H1 (cell line): ENCODE measurements around the gene ADAM21. TPM values are rescaled to one million over a fixed set of nuclear protein-coding genes. Genes with fewer than 3 reads are reported as not detected.

Experiments used
- CTCF ChIA-PET: fragments of 300-600 bp; sonication (Branson Sonifier 250); formaldehyde crosslinking; loops from one replicate; lab custom pipeline; 2021; ENCODE audit not compliant: partially characterized antibody; lab: Charles Lee
- POLR2A ChIA-PET: fragments of 300-600 bp; sonication (Branson Sonifier 250); formaldehyde crosslinking; loops from one replicate; lab custom pipeline; 2021; ENCODE audit warnings: inconsistent platforms; ENCODE audit not compliant: partially characterized antibody; lab: Charles Lee
- DNase-seq, 2 experiments: peaks; one replicate each; pipeline versions ENCODE4 v3.0.0 to v3.0.0-alpha.2; 2010 to 2022; ENCODE audit warnings: low spot score in 2 of 2, low read depth in 1 of 2, mixed read lengths in 1 of 2
- FAIRE-seq: peaks from 2 replicates; lab custom pipeline; 2011; peaks lifted over from hg19 to GRCh38; lab: Jason Lieb, UNC
- H2AFZ ChIP-seq: 2 replicates; pipeline ENCODE4 v1.8.1; 2012; ENCODE audit warnings: low read length, inconsistent platforms
- H2AK5ac ChIP-seq: 2 replicates; pipeline ENCODE4 v1.6.1; 2013; ENCODE audit warnings: low read depth, low read length
- H2BK120ac ChIP-seq: replicated peaks from 2 replicates; pipeline ENCODE3; 2013; ENCODE audit warnings: low read depth, low read length, inconsistent platforms
- H2BK12ac ChIP-seq: 2 replicates; pipeline ENCODE4 v1.6.1; 2013; ENCODE audit warnings: low read depth, low read length
- H2BK15ac ChIP-seq: 2 replicates; pipeline ENCODE4 v1.6.1; 2013; ENCODE audit warnings: low read length
- H2BK20ac ChIP-seq: 2 replicates; pipeline ENCODE4 v1.6.1; 2013; ENCODE audit warnings: low read length
- H2BK5ac ChIP-seq: 2 replicates; pipeline ENCODE4 v1.6.1; 2013; ENCODE audit warnings: low read depth, low read length
- H3K14ac ChIP-seq: 2 replicates; pipeline ENCODE4 v1.6.1; 2013; ENCODE audit warnings: inconsistent platforms; ENCODE audit not compliant: insufficient read length
- H3K18ac ChIP-seq: 2 replicates; pipeline ENCODE4 v1.6.1; 2013; ENCODE audit warnings: low read length; ENCODE audit errors: extremely low read depth
- H3K23ac ChIP-seq: 2 replicates; pipeline ENCODE4 v1.6.1; 2013; ENCODE audit warnings: inconsistent platforms; ENCODE audit not compliant: insufficient read length
- H3K23me2 ChIP-seq: 2 replicates; pipeline ENCODE4 v1.6.1; 2013; ENCODE audit warnings: low read depth, low read length
- H3K27ac ChIP-seq: 2 replicates; pipeline ENCODE4 v1.6.1; 2011; ENCODE audit warnings: low read depth, low read length, inconsistent platforms
- H3K27me3 ChIP-seq, 4 experiments: replicated peaks in 1 of 4; 1 replicate in 1 of 4; 2 replicates in 3 of 4; pipeline versions ENCODE4 v1.6.1 to v1.8.1; 2011 to 2013; ENCODE audit warnings: low read length in 3 of 4, mild to moderate bottlenecking in 3 of 4, inconsistent platforms in 2 of 4, mixed read lengths in 2 of 4, moderate library complexity in 1 of 4; ENCODE audit not compliant: control insufficient read depth in 3 of 4, insufficient read depth in 3 of 4; ENCODE audit errors: extremely low read depth in 1 of 4
- H3K36me3 ChIP-seq, 4 experiments: 2 replicates each; pipeline versions ENCODE4 v1.6.1 to v1.8.1; 2011 to 2013; ENCODE audit warnings: mild to moderate bottlenecking in 4 of 4, low read length in 3 of 4, moderate library complexity in 2 of 4, control low read depth in 1 of 4, inconsistent platforms in 1 of 4; ENCODE audit not compliant: insufficient read depth in 4 of 4, control insufficient read depth in 2 of 4
- H3K4ac ChIP-seq: replicated peaks from 2 replicates; pipeline ENCODE3; 2013; ENCODE audit warnings: low read length, low read depth, mixed read lengths, inconsistent platforms; ENCODE audit not compliant: insufficient read length
- H3K4me1 ChIP-seq, 4 experiments: replicated peaks in 1 of 4; 1 replicate in 1 of 4; 2 replicates in 3 of 4; pipeline versions ENCODE4 v1.6.1 to v1.8.1; 2011 to 2013; ENCODE audit warnings: low read length in 3 of 4, inconsistent platforms in 2 of 4, mixed read lengths in 1 of 4; ENCODE audit not compliant: insufficient read depth in 4 of 4, control insufficient read depth in 3 of 4
- H3K4me2 ChIP-seq, 2 experiments: 2 replicates each; pipeline versions ENCODE4 v1.6.1 to v1.8.1; 2011 to 2013; ENCODE audit warnings: low read depth in 2 of 2, low read length in 2 of 2, control low read depth in 1 of 2, inconsistent platforms in 1 of 2, mild to moderate bottlenecking in 1 of 2; ENCODE audit not compliant: insufficient read depth in 1 of 2
- H3K4me3 ChIP-seq, 4 experiments: fragments of 200-600, 300-600 bp in 1 of 4; sonication (generic), shearing (Covaris generic), sonication (Bioruptor Twin) in 1 of 4; 2 replicates each; pipeline versions ENCODE4 v1.5.1 to v1.8.1; 2011 to 2016; ENCODE audit warnings: low read length in 4 of 4, low read depth in 3 of 4, control low read depth in 2 of 4, inconsistent platforms in 2 of 4, mild to moderate bottlenecking in 2 of 4, mixed read lengths in 1 of 4, moderate library complexity in 1 of 4; ENCODE audit not compliant: insufficient read depth in 2 of 4; ENCODE audit errors: extremely low read depth in 1 of 4
- H3K56ac ChIP-seq: replicated peaks from 2 replicates; pipeline ENCODE3; 2013; ENCODE audit warnings: low read depth, mild to moderate bottlenecking, mixed read lengths, low read length, inconsistent platforms; ENCODE audit not compliant: insufficient read length
- H3K79me1 ChIP-seq: 2 replicates; pipeline ENCODE4 v1.6.1; 2013; ENCODE audit warnings: low read depth, low read length, control low read depth
- H3K79me2 ChIP-seq, 2 experiments: 2 replicates each; pipeline versions ENCODE4 v1.6.1 to v1.8.1; 2012 to 2013; ENCODE audit warnings: low read length in 2 of 2, mild to moderate bottlenecking in 2 of 2, inconsistent platforms in 1 of 2; ENCODE audit not compliant: insufficient read depth in 2 of 2, control insufficient read depth in 1 of 2
- H3K9ac ChIP-seq, 4 experiments: replicated peaks in 1 of 4; 1 replicate in 1 of 4; 2 replicates in 3 of 4; pipeline versions ENCODE4 v1.6.1 to v1.8.1; 2011 to 2013; ENCODE audit warnings: low read depth in 3 of 4, low read length in 3 of 4, control low read depth in 2 of 4, mild to moderate bottlenecking in 2 of 4, moderate library complexity in 2 of 4, inconsistent platforms in 1 of 4; ENCODE audit errors: extremely low read depth in 1 of 4
- H3K9me3 ChIP-seq, 2 experiments: 2 replicates each; pipeline versions ENCODE4 v1.6.1 to v1.8.1; 2012 to 2013; ENCODE audit warnings: mild to moderate bottlenecking in 2 of 2, moderate library complexity in 2 of 2, control low read depth in 1 of 2, inconsistent platforms in 1 of 2, low read depth in 1 of 2, low read length in 1 of 2, mixed read lengths in 1 of 2; ENCODE audit not compliant: insufficient read depth in 2 of 2
- H4K20me1 ChIP-seq, 2 experiments: replicated peaks in 1 of 2; 2 replicates each; pipeline versions ENCODE3 to v1.8.1; 2011 to 2013; ENCODE audit warnings: inconsistent platforms in 2 of 2, low read length in 2 of 2, mild to moderate bottlenecking in 1 of 2; ENCODE audit not compliant: insufficient read depth in 2 of 2, control insufficient read depth in 1 of 2
- H4K5ac ChIP-seq: 2 replicates; pipeline ENCODE4 v1.6.1; 2013; ENCODE audit warnings: low read length, low read depth, mixed read lengths, inconsistent platforms; ENCODE audit not compliant: insufficient read length
- H4K8ac ChIP-seq: 2 replicates; pipeline ENCODE4 v1.8.0; 2013; ENCODE audit warnings: mild to moderate bottlenecking, moderate library complexity, low read length, inconsistent platforms; ENCODE audit not compliant: insufficient read depth; ENCODE audit errors: extremely low read depth
- H4K91ac ChIP-seq: replicated peaks from 2 replicates; pipeline ENCODE3; 2013; ENCODE audit warnings: low read length, mixed read lengths, inconsistent platforms; ENCODE audit not compliant: insufficient read length
- POLR2A ChIP-seq, 2 experiments: IDR thresholded peaks; 1 replicate in 1 of 2; 2 replicates in 1 of 2; pipeline ENCODE4 v1.6.1; 2011; ENCODE audit warnings: low read depth in 2 of 2, low read length in 2 of 2, mild to moderate bottlenecking in 2 of 2; ENCODE audit errors: control extremely low read depth in 1 of 2
- TBP ChIP-seq: IDR thresholded peaks from 2 replicates; pipeline ENCODE4 v1.6.1; 2011; ENCODE audit warnings: low read depth, low read length, improper control_type of control experiment
- WGBS, 2 experiments: shearing (Covaris generic) in 1 of 2; methylation state at CpG; one replicate each; pipeline versions ENCODE4 v1.1.6 to v1.1.7; 2013 to 2015; ENCODE audit warnings: low lambda C conversion rate in 2 of 2, mixed read lengths in 2 of 2, inconsistent platforms in 1 of 2, low coverage in 1 of 2, missing lambda C conversion rate in 1 of 2; ENCODE audit not compliant: insufficient replicate concordance in 2 of 2, insufficient coverage in 1 of 2, insufficient read length in 1 of 2; ENCODE audit errors: extremely low coverage in 1 of 2, missing lambda C conversion rate in 1 of 2; 5-methylcytosine and 5-hydroxymethylcytosine counted together
- polyA plus RNA-seq, 7 experiments: library from polyadenylated mRNA; depleted of rRNA in 3 of 7; stranded (reverse) in 5 of 7; unstranded in 2 of 7; fragments of >200 nt in 5 of 7; fragments of 200-250 nt in 2 of 7; gene quantifications; 1 replicate in 5 of 7; 2 replicates in 1 of 7; 4 replicates in 1 of 7; pipeline versions ENCODE4 v1.2.1 to v1.2.3, GENCODE V29; 2011 to 2013; ENCODE audit warnings: missing spikeins in 2 of 7, mixed read lengths in 2 of 7
- total RNA-seq: library from RNA; stranded (reverse); fragmentation: NEBNext Ultra II Directional; extraction: Animal tissue kit (Norgen Biotek cat#: 25700); gene quantifications from 2 replicates; pipeline ENCODE4 v1.2.1, GENCODE V29; 2021

The ADAM21 gene
- total and polyA plus RNA-seq, 2 of the 8 experiments (the other 6 are each of a cell fraction or from before 2014, with no cell fraction given) = 0.09 TPM; not detected in 1

DNA sequence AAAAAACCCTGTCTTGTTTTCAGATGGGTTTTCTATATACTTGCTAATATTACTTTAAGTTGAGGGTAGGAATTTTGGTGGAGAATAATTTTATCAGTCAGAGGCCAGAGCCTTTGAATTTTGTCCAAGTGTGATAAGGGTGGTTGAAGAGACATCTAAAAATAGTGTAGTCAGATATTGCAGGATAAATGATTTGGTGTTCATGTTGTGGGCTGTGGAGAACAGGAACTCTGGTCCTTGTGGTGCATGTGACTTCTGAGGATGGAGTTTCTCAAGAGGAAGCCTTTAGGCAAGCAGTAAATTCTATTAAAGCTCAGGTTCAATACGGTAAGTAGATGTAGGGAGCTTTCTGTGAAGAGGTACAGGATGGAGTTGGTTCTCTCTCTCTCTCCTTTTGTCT lies 2.8 kb downstream of the ADAM21 start:
- no peaks in the 10 kb centered on the region for H3K36me3 ChIP-seq
- H2AFZ ChIP-seq = no peak overlapping the region
- H4K20me1 ChIP-seq = no peaks in the 10 kb centered on the region
- H3K27ac ChIP-seq = no peak overlapping the region
- H4K91ac ChIP-seq = no peak overlapping the region
- no peak overlapping the region for H2BK120ac ChIP-seq
- no peak overlapping the region for H2BK15ac ChIP-seq
- H2BK20ac ChIP-seq = no peak overlapping the region
- H3K9me3 ChIP-seq = no peaks in the 10 kb centered on the region
- H3K79me2 ChIP-seq = no peaks in the 10 kb centered on the region
- H3K56ac ChIP-seq = no peak overlapping the region
- no peak overlapping the region for H3K9ac ChIP-seq
- no peak overlapping the region for H3K4me2 ChIP-seq
- no peak overlapping the region for H3K4me3 ChIP-seq
- H3K27me3 ChIP-seq = no peaks in the 10 kb centered on the region
- H3K4ac ChIP-seq = no peak overlapping the region
- no peak overlapping the region for H4K8ac ChIP-seq
- no peak overlapping the region for H2AK5ac ChIP-seq
- CTCF ChIA-PET = no interaction called here
- TF ChIP-seq POLR2A (IDR thresholded peaks at IDR 0.05; ENCODE audit: control extremely low read depth in 1 of 2, low read depth in 2 of 2, low read length in 2 of 2) = no peak
- no peak for TF ChIP-seq TBP
- H4K5ac ChIP-seq = no peak overlapping the region
- no peaks in the 10 kb centered on the region for H3K4me1 ChIP-seq
- 83% methylated on average over 1 of the region's 1 CpG; no CpG with 5 or more reads in 1 of the 2 experiments for WGBS, 2 experiments
- H3K23ac ChIP-seq = no peak overlapping the region
- H2BK5ac ChIP-seq = no peak overlapping the region
- H3K23me2 ChIP-seq = no peaks in the 10 kb centered on the region
- no peak overlapping the region for H3K14ac ChIP-seq
- H3K79me1 ChIP-seq = no peaks in the 10 kb centered on the region
- POLR2A ChIA-PET = interaction anchor here (0.6 kb wide), 1 partner anchor 65 kb away, joined by 3 read pairs; no protein-coding TSS in a partner anchor
- FAIRE-seq = no peak
- DNase-seq = no peak
- no peak overlapping the region for H3K18ac ChIP-seq
- H2BK12ac ChIP-seq = no peak overlapping the region
